HG03135 (cell line): ENCODE data around the gene YY1.
A peak's percentile ranks its signal among the peaks of the same experiment; 100 is the strongest.
"Not testable (repeated sequence)": the region's sequence is repeated elsewhere in the genome, so short reads cannot be mapped to it uniquely, and the experiment has no call there.

Experiments
- ATAC-seq: cut with Tn5 transposase; IDR thresholded peaks from one replicate; pipeline ENCODE4 v1.9.1; 2021; ENCODE audit warnings: mild to moderate bottlenecking, moderate library complexity; ENCODE audit not compliant: unreplicated experiment

Gene YY1

DNA sequence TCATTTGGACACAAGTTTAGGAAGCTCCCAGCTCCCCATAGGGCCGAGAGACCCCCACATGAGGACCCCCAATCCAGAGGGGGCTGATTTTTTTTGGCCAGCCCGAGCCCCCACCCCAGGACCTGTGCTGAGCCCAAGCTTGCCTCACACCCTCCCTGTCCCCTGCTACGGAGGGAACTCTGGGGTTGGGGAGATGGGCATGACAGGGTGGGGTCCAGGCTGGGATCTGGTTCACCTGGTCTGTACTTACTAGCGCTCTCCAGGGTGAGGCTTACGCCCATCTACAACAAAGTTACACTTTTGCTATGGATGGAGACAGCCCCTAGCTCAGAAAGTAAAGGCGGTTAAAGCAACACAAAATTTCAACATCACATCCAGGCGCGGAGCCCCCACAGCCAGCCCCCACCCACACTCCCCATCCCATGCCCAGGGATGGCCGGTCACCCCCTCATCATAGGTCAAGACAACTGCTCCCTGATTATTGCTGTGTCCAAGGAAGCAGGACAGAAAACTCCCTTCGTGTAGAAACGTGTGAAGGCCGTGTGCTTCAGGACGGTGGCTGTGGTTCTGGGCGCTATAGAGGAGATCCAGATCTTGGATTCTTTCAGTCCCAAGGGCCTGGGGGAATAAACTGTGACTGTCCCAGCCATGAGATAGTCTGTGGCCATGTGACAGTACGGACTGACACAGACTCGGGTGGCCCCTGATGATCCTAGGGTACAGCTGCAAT lies 56.6 kb downstream of the YY1 start:
- ATAC-seq: no peak

DNA sequence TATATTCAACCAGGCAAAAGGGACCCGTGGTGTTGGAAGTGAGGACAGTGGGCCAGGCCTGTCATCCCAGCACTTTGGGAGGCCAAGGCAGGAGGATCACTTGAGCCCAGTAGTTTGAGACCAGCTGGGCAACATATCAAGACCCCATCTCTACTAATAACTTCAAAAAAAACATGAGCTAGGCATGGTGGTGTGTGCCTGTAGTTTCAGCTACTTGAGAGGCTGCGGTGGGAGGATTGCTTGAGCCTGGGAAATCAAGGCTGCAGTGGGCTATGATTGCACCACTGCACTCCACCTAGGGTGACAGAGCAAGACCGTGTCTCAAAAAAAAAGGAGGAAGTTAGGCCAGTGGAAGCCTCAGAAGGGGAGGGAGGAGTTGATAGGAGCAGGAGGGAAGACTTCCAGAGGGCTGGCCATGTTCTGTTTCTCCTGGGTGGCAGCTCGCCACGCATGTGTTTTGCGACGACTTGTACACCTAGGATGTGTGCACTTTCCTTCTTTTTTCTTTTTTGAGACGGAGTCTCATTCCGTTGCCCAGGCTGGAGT lies 57.2 kb downstream of the YY1 start:
- no peak for ATAC-seq

DNA sequence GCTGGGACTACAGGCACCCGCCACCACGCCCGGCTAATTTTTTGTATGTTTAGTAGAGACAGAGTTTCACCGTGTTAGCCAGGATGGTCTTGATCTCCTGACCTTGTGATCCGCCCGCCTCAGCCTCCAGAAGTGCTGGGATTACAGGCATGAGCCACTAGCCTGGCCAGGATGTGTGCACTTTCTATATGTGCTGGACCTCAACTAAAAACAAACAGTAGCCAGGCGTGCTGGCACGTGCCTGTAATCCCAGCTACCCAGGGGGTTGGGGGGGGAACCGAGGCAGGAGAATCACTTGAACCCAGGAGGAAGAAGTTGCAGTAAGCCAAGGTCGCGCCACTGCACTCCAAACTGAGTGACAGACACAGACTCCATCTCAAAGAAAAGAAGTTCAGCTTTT lies 57.8 kb downstream of the YY1 start:
- not testable (repeated sequence) for ATAC-seq

DNA sequence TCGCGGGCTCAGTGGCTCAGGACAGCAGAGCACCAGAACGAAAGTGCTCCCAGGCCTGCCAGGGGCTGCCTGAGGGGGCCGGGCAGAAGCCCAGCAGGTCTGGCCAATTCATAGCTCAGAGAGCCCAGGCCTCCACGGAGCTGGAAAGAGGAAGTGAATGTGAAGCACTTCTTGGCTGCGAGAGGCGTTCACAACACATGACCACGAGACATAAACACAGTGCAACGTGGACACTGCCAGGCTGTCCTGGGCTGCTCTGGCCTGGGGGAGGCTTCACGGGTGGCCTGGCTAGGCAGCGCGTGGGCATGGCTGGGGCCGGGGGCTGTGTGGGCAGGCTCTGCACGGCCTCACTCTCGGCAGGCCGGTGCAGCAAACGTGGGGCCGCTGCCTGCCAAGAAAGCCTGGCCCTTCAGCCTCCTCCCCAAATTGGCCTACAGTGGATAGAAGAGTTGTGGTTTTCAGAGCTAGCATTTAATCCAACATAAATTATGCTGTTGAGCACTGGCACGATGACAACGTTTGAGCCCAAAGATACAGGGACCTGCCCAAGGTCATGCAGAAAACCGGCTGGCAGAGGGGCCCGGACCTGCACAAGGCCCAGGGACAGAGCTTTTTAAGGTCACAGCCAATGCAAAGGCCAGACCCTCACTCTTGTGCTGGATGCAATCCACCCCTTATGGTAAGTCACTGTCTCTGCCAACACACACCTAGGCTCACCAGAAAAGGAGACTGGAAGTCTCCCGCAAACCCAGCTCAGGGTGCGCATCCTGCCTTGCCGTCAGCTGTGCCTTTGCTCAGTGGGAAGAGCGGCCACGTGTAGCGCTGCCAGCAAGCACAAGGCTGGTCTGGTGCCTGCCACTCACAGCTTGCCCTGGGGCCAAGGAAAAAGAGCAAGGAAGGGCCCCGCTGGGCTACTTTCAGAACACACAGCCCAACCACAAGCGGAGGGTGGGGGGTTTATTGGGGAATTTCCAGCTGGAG lies 58.7 kb downstream of the YY1 start:
- ATAC-seq: peak; percentile 80

- ATAC-seq: no peak
Observed at GRCh38 chr14:100298551-100299237, 59.8 kb downstream of the YY1 start.

- no peak for ATAC-seq
Observed at GRCh38 chr14:100299238-100299560, 60.3 kb downstream of the YY1 start.

DNA sequence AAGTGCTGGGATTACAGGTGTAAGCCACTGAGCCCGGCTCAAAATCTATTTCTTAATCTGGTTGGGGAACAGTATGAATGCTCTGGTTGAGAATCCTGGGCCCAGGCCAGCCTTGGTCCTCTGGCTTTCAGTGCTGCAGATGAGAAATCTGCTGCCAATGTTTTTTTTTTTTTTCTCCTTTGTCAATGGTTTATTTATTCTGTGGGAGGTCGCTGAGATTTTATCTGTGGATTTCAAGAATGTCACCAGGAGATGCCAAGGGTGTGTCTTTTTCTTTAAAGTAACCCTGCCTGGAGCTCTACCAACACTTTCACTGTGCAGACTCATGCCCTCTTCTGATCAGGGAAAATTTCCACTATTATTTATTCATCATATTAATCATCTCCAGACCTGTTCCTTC lies 63.7 kb downstream of the YY1 start:
- no peak for ATAC-seq

- ATAC-seq: no peak
Observed at GRCh38 chr14:100303179-100303578, 64.2 kb downstream of the YY1 start.

DNA sequence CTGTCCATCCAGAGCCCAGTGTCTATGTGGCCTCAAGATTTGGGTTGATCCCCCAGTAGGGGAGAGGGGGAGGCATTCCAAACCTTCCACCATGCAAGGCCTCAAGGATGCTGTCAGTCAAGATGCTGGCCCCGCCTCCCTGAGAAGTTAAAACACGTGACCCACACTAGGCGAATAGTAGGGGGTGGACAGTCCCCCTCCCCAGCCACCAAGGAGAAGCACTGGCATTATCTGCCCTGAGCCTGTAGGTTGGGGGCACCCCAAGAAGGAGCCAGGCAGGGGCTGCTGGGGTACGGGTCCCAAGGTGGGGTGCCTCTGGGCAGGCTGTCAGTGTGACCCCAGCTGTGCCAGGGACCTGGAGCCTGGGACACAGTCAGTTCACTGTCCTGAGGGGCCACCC lies 65.0 kb downstream of the YY1 start:
- no peak for ATAC-seq

DNA sequence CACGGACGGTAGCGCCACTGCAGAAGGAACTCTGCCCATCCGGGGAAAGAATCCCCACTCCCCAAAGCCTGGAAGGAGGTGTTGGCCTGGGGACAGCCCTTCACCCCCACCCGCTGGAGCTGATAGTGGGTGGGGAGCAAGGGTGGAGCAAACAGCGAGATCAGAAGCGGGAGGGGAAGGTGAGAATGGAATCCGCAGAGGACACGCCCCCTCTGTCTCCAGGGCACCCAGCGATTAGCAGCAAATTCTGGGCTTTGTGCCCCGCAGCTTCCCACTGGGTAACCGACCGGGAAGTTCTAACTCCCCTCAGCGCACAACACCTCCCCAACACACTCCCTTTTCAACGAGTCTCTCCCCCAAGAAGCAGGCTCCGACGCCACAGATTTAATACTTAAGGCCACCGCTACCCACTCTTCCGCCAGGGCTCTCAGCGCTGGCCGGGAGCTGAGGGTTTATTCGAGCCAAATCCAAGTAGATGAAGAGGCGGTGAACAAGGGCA lies 65.9 kb downstream of the YY1 start:
- ATAC-seq: no peak

DNA sequence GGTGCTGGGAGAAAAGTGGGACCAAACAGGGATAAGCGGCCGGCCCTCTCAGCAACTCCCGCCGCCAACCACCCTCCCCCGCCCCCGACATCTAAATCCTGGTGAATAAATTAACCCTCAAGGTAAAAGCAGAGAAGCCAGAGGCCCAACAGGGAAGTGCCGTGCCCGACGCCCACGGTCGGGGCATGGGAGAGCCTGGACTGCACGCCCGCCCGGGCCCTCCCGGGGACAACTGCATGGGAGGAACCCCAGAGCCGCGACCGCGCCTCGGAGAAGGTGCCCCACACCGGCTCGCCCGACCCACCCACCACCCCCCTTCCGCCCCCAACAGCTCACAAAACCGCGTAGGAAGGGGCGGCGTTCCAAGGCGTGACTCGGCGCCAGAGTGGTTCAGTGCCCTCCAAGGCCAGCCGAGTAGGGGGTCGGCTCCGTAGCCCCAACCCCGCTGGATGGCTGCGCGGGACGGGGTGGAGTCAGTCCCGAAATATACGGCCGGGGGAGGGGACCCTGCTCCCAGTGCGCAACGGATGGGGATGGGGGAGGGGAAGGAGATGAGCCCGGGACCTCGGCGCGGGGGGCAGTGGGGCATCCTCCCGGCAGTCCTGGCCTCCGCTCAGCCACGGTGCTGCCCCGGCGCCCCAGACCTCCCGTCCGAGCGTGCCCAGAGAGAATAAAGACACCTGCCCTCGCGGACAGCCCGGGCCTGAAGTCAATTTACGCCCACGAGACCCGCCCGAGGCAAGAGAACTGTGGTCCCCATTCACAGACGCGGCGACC lies 66.6 kb downstream of the YY1 start:
- no peak for ATAC-seq

DNA sequence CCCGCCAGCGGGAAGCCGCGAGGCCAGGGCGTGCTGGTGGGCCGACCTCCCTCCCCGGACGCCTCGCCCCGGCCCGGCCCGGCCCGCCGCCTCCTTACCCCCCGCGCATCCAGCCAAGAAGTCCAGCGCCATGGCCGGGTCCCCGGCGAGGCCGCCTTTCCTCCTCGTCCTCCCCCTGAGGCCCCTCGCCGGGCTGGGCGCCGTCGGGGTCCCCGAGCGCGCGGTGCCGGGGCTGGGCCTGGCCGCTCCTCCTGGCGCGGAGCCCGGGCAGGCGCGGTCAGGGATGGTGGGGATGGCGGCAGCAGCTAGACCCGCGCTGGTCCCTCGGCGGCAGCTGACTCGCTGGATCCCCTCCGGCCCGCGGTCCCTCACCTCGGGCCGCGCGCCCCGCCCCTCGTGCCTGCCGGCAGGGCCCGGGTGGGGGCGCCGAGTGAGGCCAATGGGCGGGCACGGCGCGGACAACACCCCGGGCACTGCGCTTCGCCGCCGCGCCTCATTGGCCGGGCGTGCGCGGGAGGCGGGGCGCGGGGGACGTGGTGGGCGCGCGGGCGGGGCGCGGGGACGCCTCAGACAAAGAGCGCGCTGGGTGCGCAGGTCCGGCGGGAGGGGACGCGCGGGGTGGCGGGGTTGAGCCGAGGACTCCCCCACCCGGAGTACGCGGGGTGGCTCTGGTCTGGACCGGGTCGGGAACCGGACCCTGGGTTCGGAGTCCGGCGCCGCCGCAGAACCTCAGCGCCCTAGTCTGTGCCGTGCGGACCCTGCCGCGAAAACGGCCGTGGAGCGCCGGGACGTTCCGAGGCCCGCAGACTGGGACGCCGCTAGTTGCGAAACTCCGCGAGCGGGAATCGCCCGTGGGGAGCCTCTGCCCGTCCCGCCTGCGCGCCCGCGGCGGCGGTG lies 67.4 kb downstream of the YY1 start, which contains the start of gene SLC25A29:
SLC25A29 (minus strand) TSS at position 344 of the 897 bp plus-strand sequence; CDS start at position 132, 212 bp downstream.
- peak; percentile 87 for ATAC-seq

DNA sequence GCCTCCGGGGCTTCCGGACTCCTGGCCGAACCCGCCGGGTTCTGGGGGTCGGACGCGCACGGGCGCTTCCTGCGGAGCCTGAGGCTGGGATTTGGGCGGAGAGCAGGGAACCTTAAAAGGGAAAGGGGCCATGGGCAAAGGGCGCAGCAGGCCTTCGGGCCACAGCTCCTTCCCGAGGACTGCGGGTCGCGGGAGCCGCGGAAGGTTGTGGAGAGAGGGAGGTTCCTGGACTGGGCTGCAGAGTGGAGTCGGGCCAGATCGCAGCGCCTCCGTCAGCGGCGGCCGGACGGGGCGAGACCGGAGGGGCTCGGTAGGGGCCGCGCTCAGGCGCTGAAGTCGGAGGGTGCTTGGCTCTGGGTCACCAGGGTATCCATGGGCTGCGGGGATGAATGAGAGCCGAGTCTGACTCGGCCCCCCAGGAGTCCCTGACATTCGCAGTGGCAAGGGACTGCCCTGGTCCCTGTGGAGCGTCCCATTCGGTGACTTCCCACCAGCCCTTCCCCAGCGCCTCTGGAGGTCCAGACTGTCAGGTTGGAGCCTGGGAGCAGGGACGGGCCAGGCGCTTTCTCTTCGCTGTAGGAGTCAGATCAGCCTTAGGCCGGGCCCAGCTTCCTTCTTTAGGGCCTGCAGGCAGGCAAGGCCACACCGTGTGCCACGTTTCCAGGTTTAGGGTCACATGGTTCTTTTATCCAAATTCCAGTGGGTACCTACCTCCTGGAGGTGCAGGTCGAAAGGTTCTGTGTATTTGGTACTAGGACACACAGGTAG lies 68.2 kb downstream of the YY1 start:
- ATAC-seq: peak; percentile 16

DNA sequence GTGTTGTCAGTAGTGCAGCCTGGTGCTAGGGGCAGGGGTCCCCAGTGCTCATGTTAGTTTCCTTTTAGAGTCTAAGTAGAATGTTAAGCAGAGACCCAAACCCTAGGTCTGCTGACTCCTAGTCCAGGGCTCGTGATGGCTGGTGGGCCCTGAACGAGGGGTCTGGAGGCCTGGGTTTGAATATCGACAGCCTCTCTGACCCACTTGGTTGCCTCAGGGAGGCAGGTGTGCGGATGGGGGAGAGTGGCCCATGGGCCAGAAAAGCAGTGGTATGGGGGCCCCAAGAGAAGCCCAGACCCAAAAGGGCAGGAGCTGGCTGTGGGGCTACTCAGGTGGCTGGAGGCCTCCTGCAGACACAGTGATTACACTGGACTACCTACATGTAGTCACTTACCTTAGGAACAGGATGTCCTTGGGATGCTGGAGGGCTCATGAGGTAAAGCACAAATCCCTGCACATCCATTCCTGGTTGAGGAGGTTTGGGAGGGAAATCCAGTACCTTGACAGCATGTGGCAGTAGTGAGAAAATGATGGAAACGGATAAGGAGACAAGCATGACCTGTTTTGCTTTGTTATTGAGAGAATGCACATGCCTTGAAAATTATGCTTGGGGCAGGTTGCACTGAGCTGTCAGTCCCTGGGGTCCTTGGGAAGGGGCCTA lies 69.0 kb downstream of the YY1 start:
- ATAC-seq: no peak

DNA sequence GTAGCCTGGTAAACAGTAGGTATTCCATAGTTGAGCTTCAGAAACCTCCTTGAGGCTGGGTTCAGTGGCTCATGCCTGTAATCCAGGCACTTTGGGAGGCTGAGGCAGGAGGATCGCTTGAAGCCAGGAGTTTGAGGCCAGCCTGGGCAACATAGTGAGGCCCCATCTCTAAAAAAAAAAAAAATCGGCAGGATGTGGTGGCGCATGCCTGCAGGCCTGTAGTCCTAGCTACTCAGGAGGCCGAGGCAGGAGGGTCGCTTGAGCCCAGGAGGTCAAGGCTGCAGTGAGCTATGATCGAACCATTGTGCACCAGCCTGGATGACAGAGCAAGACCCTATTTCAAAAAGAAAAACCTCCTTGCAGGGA lies 69.5 kb downstream of the YY1 start:
- not testable (repeated sequence) for ATAC-seq

- no peak for ATAC-seq
Observed at GRCh38 chr14:100309028-100309737, 70.2 kb downstream of the YY1 start.

DNA sequence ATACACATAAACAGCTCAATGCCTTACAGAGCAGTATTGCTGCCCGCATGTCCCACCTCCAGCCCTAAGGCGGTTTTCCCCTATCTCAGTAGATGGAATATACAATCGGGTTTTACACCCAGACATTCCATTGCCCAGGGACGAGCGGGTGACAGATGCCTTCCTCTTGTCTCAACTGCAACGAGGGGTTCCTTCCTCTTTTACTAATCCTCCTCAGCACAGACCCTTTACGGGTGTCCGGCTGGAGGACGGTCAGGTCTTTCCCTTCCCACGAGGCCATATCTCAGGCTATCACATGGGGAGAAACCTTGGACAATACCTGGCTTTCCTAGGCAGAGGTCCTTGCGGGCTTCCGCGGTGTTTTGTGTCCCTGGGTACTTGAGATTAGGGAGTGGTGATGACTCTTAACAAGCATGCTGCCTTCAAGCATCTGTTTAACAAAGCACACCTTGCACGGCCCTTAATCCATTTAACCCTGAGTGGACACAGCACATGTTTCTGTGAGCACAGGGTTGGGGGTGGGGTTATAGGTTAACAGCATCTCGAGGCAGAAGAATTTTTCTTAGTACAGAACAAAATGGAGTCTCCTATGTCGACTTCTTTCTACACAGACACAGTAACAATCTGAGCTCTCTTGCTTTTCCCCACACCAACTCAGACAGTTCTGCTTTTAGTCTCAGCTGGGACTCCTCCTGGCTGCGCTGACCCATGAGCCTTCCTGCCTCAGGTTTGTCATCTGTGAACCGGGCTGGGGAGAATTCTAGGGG lies 73.3 kb downstream of the YY1 start:
- ATAC-seq: not testable (repeated sequence)
